ENCODE measurements around the gene TPTE2. TPM values are rescaled to one million over a fixed set of nuclear protein-coding genes. Genes with fewer than 3 reads are reported as not detected.

TPTE2 gene
- total and polyA plus RNA-seq, 2 of the 4 experiments (the other 2 are of a cell fraction), result not detected

DNA sequence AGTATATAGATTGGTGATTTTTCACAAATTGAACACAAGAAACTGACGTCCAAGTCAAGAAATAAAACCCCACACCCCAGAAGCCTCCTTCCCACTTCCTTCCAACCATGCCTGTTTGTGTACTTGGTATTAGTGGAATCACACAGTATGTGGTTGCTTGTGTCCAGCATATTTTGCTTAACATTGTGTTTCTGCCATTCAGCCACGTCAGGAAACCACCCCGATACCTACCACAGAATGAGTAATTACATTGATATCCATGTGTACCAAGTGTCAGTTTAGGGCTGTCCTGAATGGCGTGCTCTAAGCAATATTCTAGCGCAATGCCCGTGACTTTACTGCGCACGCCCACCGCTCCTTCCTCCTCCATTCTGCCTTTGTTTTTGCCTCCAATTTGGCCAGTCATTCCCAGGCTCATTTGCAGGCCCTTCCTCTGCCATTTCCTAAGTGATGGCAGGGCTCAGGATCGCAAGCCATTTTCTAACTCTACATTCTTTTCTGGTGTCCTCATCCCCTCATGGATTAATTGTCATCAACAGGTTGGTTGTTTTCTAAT, 46.3 kb upstream of the TPTE2 start:
- H3K27ac ChIP-seq (ENCODE audit: insufficient read depth, low read length), result no peak overlapping the region
- WGBS, 2 experiments (ENCODE audit: extremely low coverage in 2 of 2, insufficient read length in 1 of 2), result 98% methylated on average over 7 of the region's 10 CpGs; no CpG with 5 or more reads in 1 of the 2 experiments
- no peak overlapping the region for H3K9ac ChIP-seq (ENCODE audit: low read depth, low read length)
- H2AFZ ChIP-seq (replicated peaks; ENCODE audit: low read length, poor library complexity), result no peak overlapping the region
- no peak overlapping the region for H2BK20ac ChIP-seq (ENCODE audit: low read depth, low read length)
- peaks cover 17% of the 10 kb centered on the region for H3K9me1 ChIP-seq (ENCODE audit: insufficient read depth, low read length)
- ChIA-PET POLR2A (ENCODE audit: unreplicated experiment) (no interaction called here), CTCF (no interaction called here)
- H3K4ac ChIP-seq (ENCODE audit: low read depth, low read length), result no peak overlapping the region
- in situ Hi-C loops (cut with MboI; ENCODE audit: low sequenced_read_pairs), result no loop called here
- H3K14ac ChIP-seq (replicated peaks; ENCODE audit: low read depth, low read length), result no peak overlapping the region
- no peak overlapping the region for H4K5ac ChIP-seq (ENCODE audit: low read depth, low read length)
- no peak overlapping the region for H3K56ac ChIP-seq (ENCODE audit: extremely low read depth, insufficient read depth, low read length)
- no peak overlapping the region for H2AK9ac ChIP-seq (replicated peaks; ENCODE audit: low read depth, low read length, poor library complexity)
- peaks cover 11 to 19% of the 10 kb centered on the region in 2 experiments; a peak in 3 of 4 replicates for H3K79me1 ChIP-seq (ENCODE audit: low read depth in 1 of 2, low read length in 2 of 2)
- TF ChIP-seq MAFK (IDR thresholded peaks at IDR 0.05; ENCODE audit: low read depth, low read length) (no peak), POLR2A (IDR thresholded peaks at IDR 0.05; ENCODE audit: low read depth, low read length) (no peak), MAZ (IDR thresholded peaks at IDR 0.05; ENCODE audit: borderline replicate concordance, low read depth, low read length) (no peak), FOS (IDR thresholded peaks at IDR 0.05; ENCODE audit: low read depth, low read length) (no peak), SMC3 (IDR thresholded peaks at IDR 0.05; ENCODE audit: low read depth, low read length) (no peak), RFX5 (IDR thresholded peaks at IDR 0.05; ENCODE audit: low read depth, low read length) (no peak), BHLHE40 (IDR thresholded peaks at IDR 0.05; ENCODE audit: low read depth, low read length) (no peak), RAD21 (IDR thresholded peaks at IDR 0.05; ENCODE audit: low read length) (no peak), CEBPB (IDR thresholded peaks at IDR 0.05; ENCODE audit: low read depth, low read length) (no peak), CHD1 (IDR thresholded peaks at IDR 0.05; ENCODE audit: low read depth, low read length) (no peak), NFE2L2 (IDR thresholded peaks at IDR 0.05; ENCODE audit: low read depth, low read length) (no peak), MXI1 (IDR thresholded peaks at IDR 0.05; ENCODE audit: borderline replicate concordance, low read depth, low read length) (no peak), RCOR1 (IDR thresholded peaks at IDR 0.05; ENCODE audit: insufficient replicate concordance, low read length) (no peak)
- TF ChIP-seq, protein P1, sequence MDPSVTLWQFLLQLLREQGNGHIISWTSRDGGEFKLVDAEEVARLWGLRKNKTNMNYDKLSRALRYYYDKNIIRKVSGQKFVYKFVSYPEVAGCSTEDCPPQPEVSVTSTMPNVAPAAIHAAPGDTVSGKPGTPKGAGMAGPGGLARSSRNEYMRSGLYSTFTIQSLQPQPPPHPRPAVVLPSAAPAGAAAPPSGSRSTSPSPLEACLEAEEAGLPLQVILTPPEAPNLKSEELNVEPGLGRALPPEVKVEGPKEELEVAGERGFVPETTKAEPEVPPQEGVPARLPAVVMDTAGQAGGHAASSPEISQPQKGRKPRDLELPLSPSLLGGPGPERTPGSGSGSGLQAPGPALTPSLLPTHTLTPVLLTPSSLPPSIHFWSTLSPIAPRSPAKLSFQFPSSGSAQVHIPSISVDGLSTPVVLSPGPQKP (IDR thresholded peaks at IDR 0.05; ENCODE audit: borderline replicate concordance, low read depth, low read length), result no peak
- TF ChIP-seq, protein P2, sequence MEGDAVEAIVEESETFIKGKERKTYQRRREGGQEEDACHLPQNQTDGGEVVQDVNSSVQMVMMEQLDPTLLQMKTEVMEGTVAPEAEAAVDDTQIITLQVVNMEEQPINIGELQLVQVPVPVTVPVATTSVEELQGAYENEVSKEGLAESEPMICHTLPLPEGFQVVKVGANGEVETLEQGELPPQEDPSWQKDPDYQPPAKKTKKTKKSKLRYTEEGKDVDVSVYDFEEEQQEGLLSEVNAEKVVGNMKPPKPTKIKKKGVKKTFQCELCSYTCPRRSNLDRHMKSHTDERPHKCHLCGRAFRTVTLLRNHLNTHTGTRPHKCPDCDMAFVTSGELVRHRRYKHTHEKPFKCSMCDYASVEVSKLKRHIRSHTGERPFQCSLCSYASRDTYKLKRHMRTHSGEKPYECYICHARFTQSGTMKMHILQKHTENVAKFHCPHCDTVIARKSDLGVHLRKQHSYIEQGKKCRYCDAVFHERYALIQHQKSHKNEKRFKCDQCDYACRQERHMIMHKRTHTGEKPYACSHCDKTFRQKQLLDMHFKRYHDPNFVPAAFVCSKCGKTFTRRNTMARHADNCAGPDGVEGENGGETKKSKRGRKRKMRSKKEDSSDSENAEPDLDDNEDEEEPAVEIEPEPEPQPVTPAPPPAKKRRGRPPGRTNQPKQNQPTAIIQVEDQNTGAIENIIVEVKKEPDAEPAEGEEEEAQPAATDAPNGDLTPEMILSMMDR (conservative IDR thresholded peaks at IDR 0.05; ENCODE audit: low read depth, low read length), result no peak
- TF ChIP-seq, protein P3, sequence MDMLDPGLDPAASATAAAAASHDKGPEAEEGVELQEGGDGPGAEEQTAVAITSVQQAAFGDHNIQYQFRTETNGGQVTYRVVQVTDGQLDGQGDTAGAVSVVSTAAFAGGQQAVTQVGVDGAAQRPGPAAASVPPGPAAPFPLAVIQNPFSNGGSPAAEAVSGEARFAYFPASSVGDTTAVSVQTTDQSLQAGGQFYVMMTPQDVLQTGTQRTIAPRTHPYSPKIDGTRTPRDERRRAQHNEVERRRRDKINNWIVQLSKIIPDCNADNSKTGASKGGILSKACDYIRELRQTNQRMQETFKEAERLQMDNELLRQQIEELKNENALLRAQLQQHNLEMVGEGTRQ (IDR thresholded peaks at IDR 0.05; ENCODE audit: low read depth, low read length), result no peak
- DNase-seq (no peak), ATAC-seq (ENCODE audit: low read depth) (no peak)
- dilution Hi-C loops (cut with HindIII; ENCODE audit: low sequenced_read_pairs, unreplicated experiment), result no loop called here
- H3K18ac ChIP-seq (ENCODE audit: low read depth, low read length), result no peak overlapping the region
- no peak overlapping the region for H2BK15ac ChIP-seq (ENCODE audit: low read depth, low read length)
- no peak overlapping the region for H3K23ac ChIP-seq (ENCODE audit: low read depth, low read length)
- H3K9me3 ChIP-seq (ENCODE audit: control insufficient read depth, insufficient read depth, low read length), result no peaks in the 10 kb centered on the region
- H2BK120ac ChIP-seq (ENCODE audit: low read depth, low read length), result no peak overlapping the region
- no peak overlapping the region for H3K4me2 ChIP-seq (ENCODE audit: low read depth, low read length)
- H3K27me3 ChIP-seq (ENCODE audit: control insufficient read depth, insufficient read depth, low read length), result no peaks in the 10 kb centered on the region
- intact Hi-C loops (cut with micrococcal nuclease), result no loop called here
- H4K20me1 ChIP-seq (ENCODE audit: insufficient read depth, low read length), result no peaks in the 10 kb centered on the region
- BruUV-seq (replicated peaks), result no TSS peak
- H3K36me3 ChIP-seq (ENCODE audit: control insufficient read depth, insufficient read depth, low read length), result no peaks in the 10 kb centered on the region
- H4K91ac ChIP-seq (ENCODE audit: insufficient read depth, low read depth, low read length), result no peak overlapping the region
- H3K4me3 ChIP-seq (ENCODE audit: insufficient read depth, low read depth, low read length), result no peak overlapping the region
- no peak overlapping the region for H2BK5ac ChIP-seq (ENCODE audit: low read depth, low read length, poor library complexity, severe bottlenecking)
- H3K4me1 ChIP-seq (ENCODE audit: control insufficient read depth, insufficient read depth, low read length), result no peaks in the 10 kb centered on the region
- no peak overlapping the region for H4K8ac ChIP-seq (ENCODE audit: low read depth in 2 of 2, low read length in 2 of 2)
- H2AK5ac ChIP-seq (ENCODE audit: low read depth, low read length), result no peak overlapping the region

Measured in IMR-90 (cell line).